ENCODE results near the gene GATA5. TPM values are rescaled to one million over a fixed set of nuclear protein-coding genes. Genes with fewer than 3 reads are reported as not detected.

GATA5 gene
- total RNA-seq, 1 donor from 2014 or later, result not detected

GRCh38 chr20:62460678-62461077 is 15.1 kb downstream of the GATA5 start:
- no peak for TF ChIP-seq CTCF (IDR thresholded peaks at IDR 0.05)
- H3K27me3 Mint-ChIP-seq (ENCODE audit: unreplicated experiment), result no peaks in the 10 kb centered on the region
- no peak overlapping the region for H3K27ac Mint-ChIP-seq (ENCODE audit: unreplicated experiment)
- H3K4me3 Mint-ChIP-seq (ENCODE audit: unreplicated experiment), result no peak overlapping the region
- H3K9me3 Mint-ChIP-seq (ENCODE audit: unreplicated experiment), result no peaks in the 10 kb centered on the region
- H3K4me1 Mint-ChIP-seq (ENCODE audit: unreplicated experiment), result no peaks in the 10 kb centered on the region
- H3K36me3 Mint-ChIP-seq (ENCODE audit: unreplicated experiment), result no peaks in the 10 kb centered on the region
- DNase-seq (ENCODE audit: extremely low spot score, unreplicated experiment), result no peak

- Mint-ChIP-seq H3K4me1 (ENCODE audit: unreplicated experiment) (no peaks in the 10 kb centered on the region), H3K27ac (ENCODE audit: unreplicated experiment) (no peak overlapping the region), H3K27me3 (ENCODE audit: unreplicated experiment) (no peaks in the 10 kb centered on the region), H3K36me3 (ENCODE audit: unreplicated experiment) (no peaks in the 10 kb centered on the region), H3K4me3 (ENCODE audit: unreplicated experiment) (no peak overlapping the region), H3K9me3 (ENCODE audit: unreplicated experiment) (no peaks in the 10 kb centered on the region)
- TF ChIP-seq CTCF (IDR thresholded peaks at IDR 0.05), result no peak
- DNase-seq (ENCODE audit: extremely low spot score, unreplicated experiment), result no peak
Measured at GRCh38 chr20:62459488-62459887, 16.3 kb downstream of the GATA5 start.

DNA sequence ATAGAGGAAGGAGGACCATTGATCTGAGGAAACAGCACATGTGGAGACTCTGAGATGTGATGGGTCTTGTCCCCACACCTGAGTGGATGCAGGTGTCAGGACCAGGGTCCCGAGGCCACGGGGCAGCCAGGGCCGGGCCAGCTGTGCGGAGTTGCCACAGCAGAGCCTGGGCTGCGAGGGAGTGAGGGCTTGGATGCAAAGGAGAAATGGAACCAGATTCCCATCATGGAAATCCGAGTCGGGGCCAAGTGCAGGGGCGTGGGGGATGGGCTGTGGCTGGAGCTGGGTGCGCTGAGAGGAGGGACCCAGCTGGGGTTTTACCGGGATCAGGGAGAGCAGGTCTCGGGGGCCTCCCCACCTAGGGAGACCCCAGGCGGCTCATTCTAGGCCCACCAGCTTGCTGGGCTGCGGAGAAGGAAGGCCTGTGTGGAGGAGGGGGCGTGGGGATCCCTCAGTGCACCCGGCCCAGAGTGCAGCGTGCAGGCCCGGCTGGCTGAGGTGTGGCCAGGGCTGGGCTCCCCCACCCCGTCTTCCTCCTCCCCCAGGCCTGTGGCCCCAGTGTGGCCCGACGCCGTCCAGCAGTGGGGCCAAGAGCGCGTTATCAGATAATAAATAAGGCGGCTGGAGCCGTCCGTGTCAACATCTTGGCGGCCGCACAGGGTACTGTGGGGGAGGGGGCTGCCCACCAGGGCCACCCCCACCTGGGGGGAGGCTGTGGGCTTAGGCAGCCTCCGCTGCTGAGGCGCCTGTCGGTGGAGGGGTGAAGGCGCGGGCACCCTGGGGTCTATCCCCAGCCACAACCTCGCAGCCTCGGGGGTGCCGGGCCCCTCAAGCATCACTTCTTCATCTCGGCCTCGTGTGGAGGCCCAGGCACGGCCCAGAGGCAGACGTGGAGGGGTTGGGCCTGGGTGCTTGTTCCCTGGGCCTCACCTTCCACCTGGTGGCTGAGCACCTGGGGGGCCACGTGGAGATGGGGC is 17.2 kb downstream of the GATA5 start:
- Mint-ChIP-seq H3K9me3 (ENCODE audit: unreplicated experiment) (no peaks in the 10 kb centered on the region), H3K27ac (ENCODE audit: unreplicated experiment) (no peak overlapping the region), H3K4me1 (ENCODE audit: unreplicated experiment) (no peaks in the 10 kb centered on the region), H3K4me3 (ENCODE audit: unreplicated experiment) (no peak overlapping the region), H3K27me3 (ENCODE audit: unreplicated experiment) (no peaks in the 10 kb centered on the region), H3K36me3 (ENCODE audit: unreplicated experiment) (no peaks in the 10 kb centered on the region)
- DNase-seq (ENCODE audit: extremely low spot score, unreplicated experiment), result no peak
- TF ChIP-seq CTCF (IDR thresholded peaks at IDR 0.05), result no peak

- H3K9me3 Mint-ChIP-seq (ENCODE audit: unreplicated experiment), result no peaks in the 10 kb centered on the region
- TF ChIP-seq CTCF (IDR thresholded peaks at IDR 0.05), result no peak
- H3K27ac Mint-ChIP-seq (ENCODE audit: unreplicated experiment), result no peak overlapping the region
- no peaks in the 10 kb centered on the region for H3K27me3 Mint-ChIP-seq (ENCODE audit: unreplicated experiment)
- no peak overlapping the region for H3K4me3 Mint-ChIP-seq (ENCODE audit: unreplicated experiment)
- no peaks in the 10 kb centered on the region for H3K36me3 Mint-ChIP-seq (ENCODE audit: unreplicated experiment)
- no peaks in the 10 kb centered on the region for H3K4me1 Mint-ChIP-seq (ENCODE audit: unreplicated experiment)
- no peak for DNase-seq (ENCODE audit: extremely low spot score, unreplicated experiment)
Measured at GRCh38 chr20:62457831-62458230, 18.0 kb downstream of the GATA5 start.

DNA sequence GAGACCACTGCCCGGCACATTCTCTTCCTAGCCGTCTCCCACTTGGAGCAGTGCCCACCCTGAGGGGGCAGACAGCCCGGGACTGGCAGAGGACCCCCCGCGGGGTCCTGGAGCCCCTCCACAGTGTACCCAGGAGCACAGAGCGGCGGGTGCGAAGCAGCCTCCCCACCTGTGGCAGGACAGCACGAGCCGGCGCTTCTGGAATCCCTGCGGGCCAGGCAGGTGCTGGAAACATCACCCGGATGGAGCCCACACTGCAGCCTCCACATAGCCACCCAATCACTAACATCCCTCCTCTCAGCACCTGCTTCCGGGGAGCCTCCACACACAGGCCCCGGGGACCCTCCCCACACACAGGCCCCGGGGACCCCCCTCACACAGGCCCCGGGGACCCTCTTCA is 18.7 kb downstream of the GATA5 start:
- Mint-ChIP-seq H3K4me1 (ENCODE audit: unreplicated experiment) (no peaks in the 10 kb centered on the region), H3K27ac (ENCODE audit: unreplicated experiment) (no peak overlapping the region), H3K9me3 (ENCODE audit: unreplicated experiment) (no peaks in the 10 kb centered on the region), H3K27me3 (ENCODE audit: unreplicated experiment) (no peaks in the 10 kb centered on the region), H3K4me3 (ENCODE audit: unreplicated experiment) (no peak overlapping the region), H3K36me3 (ENCODE audit: unreplicated experiment) (no peaks in the 10 kb centered on the region)
- no peak for TF ChIP-seq CTCF (IDR thresholded peaks at IDR 0.05)
- DNase-seq (ENCODE audit: extremely low spot score, unreplicated experiment), result no peak

Measured in osteocyte (in vitro differentiated cells).